HG03571 (cell line): ENCODE results near the gene CD6.
A peak's percentile ranks its signal among the peaks of the same experiment; 100 is the strongest.

Experiments
- ATAC-seq: cut with Tn5 transposase; IDR thresholded peaks from one replicate; pipeline ENCODE4 v1.9.1; 2021; ENCODE audit not compliant: unreplicated experiment

CD6 gene

GRCh38 chr11:60935676-60936442 lies 35.6 kb upstream of the CD6 start:
- ATAC-seq = no peak

GRCh38 chr11:60936467-60937143 lies 34.9 kb upstream of the CD6 start:
- ATAC-seq = no peak

- no peak for ATAC-seq
Measured at GRCh38 chr11:60937144-60937527, 34.3 kb upstream of the CD6 start.

DNA sequence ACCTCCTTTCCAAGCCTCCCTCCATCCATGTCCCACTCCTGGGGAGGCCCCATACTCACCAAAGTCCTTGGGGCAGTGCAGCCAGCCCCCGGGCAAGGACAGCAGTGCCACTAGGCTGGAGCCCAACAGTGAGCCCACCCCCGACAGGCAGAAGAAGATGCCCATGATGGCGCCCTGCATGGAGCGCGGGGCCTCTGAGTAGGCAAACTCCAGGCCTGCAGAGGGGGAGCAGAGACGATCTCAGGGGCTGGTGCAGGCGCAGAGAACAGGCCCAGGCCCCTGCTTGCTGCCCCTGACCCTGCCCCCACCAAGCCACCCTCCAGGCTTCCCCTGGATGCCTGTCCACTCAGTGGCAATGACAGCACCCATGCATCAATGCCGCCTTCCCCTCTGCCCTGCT lies 33.7 kb upstream of the CD6 start:
- no peak for ATAC-seq

DNA sequence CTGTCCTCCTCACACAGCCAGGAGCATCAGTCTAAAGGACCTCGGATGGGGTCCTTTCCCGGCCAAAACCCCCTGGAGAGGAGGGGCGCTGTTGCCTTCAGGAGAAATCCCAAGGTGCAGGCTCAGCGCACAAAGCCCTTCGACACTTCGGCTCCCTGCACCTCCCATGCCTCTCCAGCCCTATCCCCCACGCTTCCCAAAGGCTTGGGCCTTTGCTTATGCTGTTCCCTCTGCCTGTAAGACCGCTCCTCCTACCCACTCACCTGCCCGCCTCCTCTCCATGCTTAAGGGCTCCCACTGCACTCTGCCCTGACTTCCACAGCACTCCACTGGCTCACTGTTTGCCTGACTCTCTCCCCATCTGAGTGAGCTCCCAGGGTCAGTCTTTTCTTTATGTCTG lies 33.0 kb upstream of the CD6 start:
- ATAC-seq = no peak

- ATAC-seq = no peak
Measured at GRCh38 chr11:60939301-60939700, 32.2 kb upstream of the CD6 start.

DNA sequence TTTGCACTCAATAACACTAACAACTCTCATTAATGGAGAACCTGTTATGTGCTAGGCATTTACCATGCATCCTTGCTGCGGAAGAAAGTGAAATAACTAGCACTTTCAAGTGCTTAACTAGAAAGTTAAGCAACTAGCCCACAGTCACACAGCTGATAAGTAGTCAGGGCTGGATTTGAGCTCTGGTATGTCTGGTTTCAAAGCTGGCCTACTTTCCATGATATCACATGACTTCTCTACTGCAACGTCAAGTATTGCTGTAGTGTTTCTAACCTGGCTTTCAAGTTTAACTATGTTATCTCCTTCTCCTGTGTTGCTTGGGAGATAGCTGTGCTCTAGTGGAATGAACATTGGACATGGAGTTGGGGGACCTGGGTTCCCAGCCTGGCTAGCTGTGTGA lies 31.6 kb upstream of the CD6 start:
- no peak for ATAC-seq

DNA sequence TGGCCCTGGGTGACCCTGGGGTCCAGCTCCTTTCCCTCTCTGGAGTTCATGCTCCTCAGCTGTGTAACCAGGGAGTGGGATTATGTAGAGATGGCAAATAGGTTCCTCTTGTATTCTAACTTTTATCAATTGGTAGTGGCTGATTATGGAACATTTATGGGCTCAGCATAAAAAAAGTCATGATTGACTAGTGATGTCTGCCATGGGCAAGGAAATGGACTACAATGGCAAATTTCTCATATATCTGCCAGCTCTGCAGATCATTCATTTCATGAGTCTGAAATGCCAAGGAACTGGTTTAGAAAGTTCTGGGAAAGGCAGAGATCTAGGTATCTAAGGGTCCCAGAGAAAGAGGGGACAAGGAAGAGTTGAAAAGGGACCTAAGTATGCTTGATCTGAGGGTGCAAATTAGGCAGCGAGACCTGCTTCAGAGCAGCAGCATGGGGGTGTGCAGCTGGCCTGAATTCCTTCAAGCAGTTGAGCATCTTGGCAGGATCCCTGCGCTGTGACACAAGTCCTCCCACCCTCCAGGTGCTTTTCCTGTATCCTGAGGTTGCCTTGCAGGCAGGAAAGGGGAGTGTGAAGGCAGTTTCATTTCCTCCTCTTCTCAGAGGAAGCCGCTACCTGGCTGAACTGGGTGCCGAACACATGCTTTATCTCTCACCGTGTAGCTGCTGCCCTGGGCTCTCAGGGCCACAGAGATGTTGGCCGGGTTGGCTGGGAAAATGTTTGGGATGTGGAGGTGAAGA lies 29.9 kb upstream of the CD6 start:
- no peak for ATAC-seq

DNA sequence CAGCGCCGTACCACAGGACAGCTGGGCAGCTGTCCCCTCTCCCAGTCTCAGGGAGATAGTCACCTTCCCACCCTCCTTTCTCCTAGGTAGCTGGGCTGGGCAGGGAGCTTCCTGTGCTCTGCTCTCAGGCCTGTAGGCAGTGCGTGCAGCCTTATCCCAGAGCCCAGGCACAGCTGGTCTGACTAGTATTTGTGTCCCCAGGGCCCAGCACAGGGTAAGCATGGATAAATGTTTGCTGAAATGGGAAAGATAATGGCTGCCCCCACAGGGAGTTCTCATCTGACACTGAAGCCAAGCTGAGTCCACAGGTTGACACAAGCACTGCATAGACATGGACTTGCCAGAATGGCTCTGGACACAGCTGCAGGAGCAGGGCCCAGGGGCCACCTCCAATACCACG lies 29.3 kb upstream of the CD6 start:
- no peak for ATAC-seq

GRCh38 chr11:60942970-60943565 lies 28.4 kb upstream of the CD6 start:
- ATAC-seq = no peak

DNA sequence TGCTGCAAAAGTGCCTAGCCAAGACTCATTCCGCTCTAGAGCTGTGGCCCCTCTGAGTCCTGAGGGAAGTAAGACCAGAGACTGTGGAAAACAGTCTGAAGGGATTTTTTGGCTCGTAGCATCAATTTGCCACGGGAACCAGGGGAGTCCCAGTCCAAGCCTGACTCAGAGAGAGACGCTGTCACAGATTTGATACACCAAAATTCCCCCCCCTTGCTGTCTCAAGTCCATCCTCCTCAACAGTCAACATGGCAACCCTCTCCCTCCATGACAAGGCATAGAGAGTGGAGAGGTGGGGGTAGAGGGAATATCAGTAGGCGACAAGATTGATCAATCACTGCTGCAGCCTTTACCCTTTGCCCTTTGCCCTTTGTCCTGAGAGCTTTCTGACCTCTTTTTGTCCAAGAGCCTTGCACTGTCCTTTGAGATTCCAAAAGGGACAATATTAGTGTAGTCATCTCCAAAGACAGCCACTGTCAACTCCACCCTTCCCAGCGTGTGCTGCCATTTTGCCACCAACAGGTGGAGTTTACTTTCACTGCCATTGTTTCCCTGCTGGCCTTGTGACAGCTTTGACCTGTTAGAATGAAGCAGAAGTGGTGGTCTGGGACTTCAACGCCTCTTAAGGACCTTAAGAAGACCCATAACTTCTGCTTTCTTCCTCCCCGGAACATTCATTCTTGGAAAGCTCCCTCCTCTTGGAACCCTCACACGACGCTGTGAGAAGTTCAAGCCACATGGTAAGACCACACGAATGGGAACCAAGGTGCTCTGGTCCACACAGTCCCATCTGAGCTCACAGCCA lies 26.8 kb upstream of the CD6 start:
- no peak for ATAC-seq

DNA sequence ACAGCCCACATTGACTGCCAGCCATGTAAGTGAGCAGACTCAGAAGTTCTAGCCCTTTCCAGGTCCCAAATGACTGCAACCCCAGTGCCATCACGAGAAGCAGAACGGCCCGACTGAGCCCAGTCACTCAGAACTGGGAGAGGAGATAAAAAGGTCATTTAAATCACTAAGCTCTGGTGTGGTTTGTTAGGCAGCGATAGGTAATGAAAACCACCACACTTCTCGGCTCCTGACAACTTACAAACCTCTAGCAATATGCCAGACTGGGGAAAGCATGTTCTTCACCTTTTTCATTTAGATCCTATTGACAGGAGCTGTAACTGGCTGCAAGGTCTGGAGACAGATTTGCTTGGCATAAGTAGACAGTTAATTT lies 26.2 kb upstream of the CD6 start:
- no peak for ATAC-seq

- ATAC-seq = no peak
Measured at GRCh38 chr11:60946601-60947264, 24.7 kb upstream of the CD6 start.

DNA sequence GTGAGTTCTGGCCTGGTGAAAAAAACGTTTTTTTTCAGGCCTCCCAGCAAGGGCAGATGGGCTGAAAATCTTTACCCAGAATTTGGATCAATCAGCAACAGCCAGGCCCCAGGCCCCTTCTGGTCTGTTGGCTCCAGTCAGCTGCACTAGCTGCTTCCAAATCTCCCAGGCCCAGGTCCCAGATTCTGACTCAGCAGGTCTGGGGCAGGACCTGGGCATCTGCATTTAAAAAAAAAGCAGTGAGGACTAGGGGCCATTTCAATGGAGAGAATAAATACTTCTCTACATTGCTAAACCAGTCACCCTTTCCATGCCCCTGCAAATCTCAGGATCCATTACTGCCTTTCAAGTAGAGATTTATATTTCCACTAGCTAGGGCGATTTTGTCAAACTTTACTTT lies 23.8 kb upstream of the CD6 start:
- ATAC-seq = no peak

DNA sequence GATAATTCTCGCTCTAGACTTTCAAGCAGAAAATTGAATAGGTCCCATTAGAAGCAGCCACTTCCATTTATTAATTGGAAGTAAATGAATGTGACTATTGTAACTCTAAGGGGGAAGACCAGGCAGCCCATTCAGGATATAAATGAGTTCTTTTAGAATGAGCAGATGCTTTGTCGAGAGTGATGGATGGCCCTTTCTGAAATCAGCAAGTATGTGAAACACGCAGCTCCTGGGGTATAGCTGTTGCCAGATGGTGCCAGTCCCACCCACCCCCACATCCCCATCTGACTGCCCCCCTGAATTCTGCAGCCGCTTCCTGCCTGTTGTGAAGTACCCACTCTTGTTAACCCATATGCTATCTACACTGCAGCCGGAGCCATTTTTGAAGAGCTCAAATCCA lies 23.2 kb upstream of the CD6 start:
- no peak for ATAC-seq

- ATAC-seq = no peak
Measured at GRCh38 chr11:60950024-60950423, 21.5 kb upstream of the CD6 start.

DNA sequence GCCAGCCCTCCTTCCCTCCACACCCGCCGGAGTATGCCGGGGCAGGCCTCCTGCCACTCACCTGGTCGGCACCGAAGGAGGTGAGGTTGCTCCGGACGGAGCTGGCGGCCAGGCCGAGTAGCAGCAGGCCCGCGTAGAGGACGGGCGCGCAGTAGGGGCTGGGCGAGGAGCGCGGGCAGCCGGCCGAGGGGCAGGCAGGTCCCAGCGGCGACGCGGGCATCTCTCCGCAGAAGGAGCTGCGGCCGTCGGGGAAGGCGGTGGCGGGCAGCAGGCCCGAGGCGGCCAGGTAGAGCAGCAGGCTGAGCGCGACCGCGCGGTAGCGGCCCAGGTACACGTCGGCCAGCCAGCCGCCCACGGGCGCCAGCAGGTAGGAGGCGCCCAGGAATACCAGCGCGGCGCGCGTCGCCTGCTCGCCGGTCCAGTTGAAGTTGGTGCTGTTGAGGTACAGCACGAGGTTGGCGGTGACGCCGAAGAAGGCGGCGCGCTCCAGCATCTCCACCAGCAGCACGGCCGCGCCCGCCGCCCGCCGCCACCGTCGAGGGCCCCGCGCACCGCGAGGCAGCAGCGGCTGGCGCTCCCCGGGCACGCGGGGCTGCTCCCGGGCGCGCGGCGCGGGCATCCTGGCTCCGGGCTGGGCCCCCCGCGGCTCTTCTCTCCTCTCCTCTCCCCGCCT lies 20.4 kb upstream of the CD6 start:
- no peak for ATAC-seq

- ATAC-seq = no peak
Measured at GRCh38 chr11:60951606-60951903, 19.9 kb upstream of the CD6 start.

DNA sequence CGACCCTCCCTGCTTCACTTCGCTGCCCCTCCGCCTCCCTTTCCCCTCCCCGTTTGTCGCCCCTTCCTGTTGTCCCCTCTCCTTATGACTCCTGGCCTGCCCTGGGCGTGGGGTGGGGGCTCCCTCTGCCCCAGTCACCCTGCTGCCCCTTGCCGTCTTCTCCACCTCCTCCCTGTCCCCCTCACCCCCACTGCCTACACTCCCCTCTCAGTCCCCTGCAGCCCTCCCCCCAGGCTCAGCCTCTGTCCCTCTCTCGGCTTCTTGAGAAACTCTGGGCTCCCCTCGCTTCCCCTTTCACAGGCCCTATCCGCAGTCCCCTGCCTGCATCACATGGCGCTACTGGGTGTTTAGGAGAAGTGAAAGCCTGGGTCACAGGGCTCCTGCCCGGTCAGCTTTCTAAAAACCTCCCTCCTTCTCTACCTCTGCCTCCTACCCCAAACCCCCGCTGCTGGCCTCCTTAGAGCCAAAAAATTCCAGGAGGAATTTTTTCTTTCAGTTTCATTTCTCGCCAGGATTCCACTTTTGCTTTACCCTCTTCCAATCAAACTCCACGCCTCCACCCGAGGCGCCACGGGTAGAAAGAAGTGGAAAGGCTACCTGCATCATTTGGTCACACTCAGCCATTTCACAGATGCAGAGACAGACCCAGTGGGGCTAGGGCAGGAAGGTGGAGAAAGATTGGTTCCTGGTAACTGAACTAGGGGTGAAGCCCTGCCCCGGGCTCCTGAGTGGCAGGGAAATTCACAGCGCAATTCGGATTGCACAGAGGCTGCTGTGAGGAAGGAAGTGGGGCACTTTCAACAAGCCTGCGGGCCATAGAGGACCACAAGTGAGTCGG lies 19.4 kb upstream of the CD6 start, which contains the start of gene SLC15A3:
Gene SLC15A3, minus strand, starts transcription at position 273 of the 838 bp plus-strand sequence. CDS start 625 bp downstream, outside the sequence.
- peak; percentile 68 for ATAC-seq
